H1 (cell line): Measurements from ENCODE around the gene NUAK1. TPM values are rescaled to one million over a fixed set of nuclear protein-coding genes. Genes with fewer than 3 reads are reported as not detected.

Experiments used
- CHD7 ChIP-seq: fragments of 300-600 bp; sonication (generic); IDR thresholded peaks from 2 replicates; pipeline ENCODE4 v1.7.1; 2012; ENCODE audit warnings: low read length, moderate library complexity, mild to moderate bottlenecking, inconsistent platforms; ENCODE audit not compliant: insufficient replicate concordance
- CTBP2 ChIP-seq: IDR thresholded peaks from 2 replicates; pipeline ENCODE4 v1.7.0; 2011; ENCODE audit warnings: borderline replicate concordance, mild to moderate bottlenecking, moderate library complexity, mixed read lengths, low read length; ENCODE audit not compliant: insufficient read depth, insufficient read length
- GTF2F1 ChIP-seq: IDR thresholded peaks from 2 replicates; pipeline ENCODE4 v1.6.1; 2012; ENCODE audit warnings: low read depth, low read length, improper control_type of control experiment, borderline replicate concordance
- RFX5 ChIP-seq: IDR thresholded peaks from 2 replicates; pipeline ENCODE4 v1.6.1; 2011; ENCODE audit warnings: low read depth, low read length, improper control_type of control experiment, borderline replicate concordance
- TAF1 ChIP-seq: IDR thresholded peaks from 2 replicates; pipeline ENCODE4 v1.6.1; 2011; ENCODE audit warnings: mild to moderate bottlenecking, low read depth, low read length
- ZNF274 ChIP-seq: IDR thresholded peaks from 2 replicates; pipeline ENCODE4 v1.7.0; 2012; ENCODE audit warnings: low read length, borderline replicate concordance; ENCODE audit errors: extremely low read depth
- polyA plus RNA-seq, 7 experiments: library from polyadenylated mRNA; depleted of rRNA in 3 of 7; stranded (reverse) in 5 of 7; unstranded in 2 of 7; fragments of >200 nt in 5 of 7; fragments of 200-250 nt in 2 of 7; gene quantifications; 1 replicate in 5 of 7; 2 replicates in 1 of 7; 4 replicates in 1 of 7; pipeline versions ENCODE4 v1.2.1 to v1.2.3, GENCODE V29; 2011 to 2013; ENCODE audit warnings: missing spikeins in 2 of 7, mixed read lengths in 2 of 7
- total RNA-seq: library from RNA; stranded (reverse); fragmentation: NEBNext Ultra II Directional; extraction: Animal tissue kit (Norgen Biotek cat#: 25700); gene quantifications from 2 replicates; pipeline ENCODE4 v1.2.1, GENCODE V29; 2021
- TF ChIP-seq, protein P1 (sequence below): IDR thresholded peaks from 2 replicates; pipeline ENCODE4 v1.6.1; 2011; ENCODE audit warnings: low read depth, mild to moderate bottlenecking, low read length; ENCODE audit not compliant: insufficient read depth

Gene NUAK1
- total and polyA plus RNA-seq, 2 of the 8 experiments (the other 6 are each of a cell fraction or from before 2014, with no cell fraction given) = 6.7 to 18.2 TPM

DNA sequence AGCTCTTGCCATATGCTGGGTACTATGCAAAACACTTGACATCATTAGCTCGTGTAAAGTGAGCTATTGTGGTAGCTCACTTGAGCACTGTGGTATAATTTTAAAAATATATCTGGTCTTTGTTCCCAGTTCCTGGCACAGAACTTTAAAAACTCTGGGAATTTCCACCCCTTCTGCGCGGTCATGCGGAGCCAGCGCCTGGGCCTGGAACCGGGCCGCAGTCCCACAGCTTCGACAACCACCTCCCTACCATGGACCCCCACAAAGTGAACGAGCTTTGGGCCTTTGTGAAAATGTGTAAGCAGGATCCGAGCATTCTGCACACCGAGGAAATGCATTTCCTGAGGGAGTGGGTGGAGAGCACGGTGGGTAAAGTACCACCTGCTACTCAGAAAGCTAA is 123.1 kb downstream of the NUAK1 start (continued):
- TF ChIP-seq CHD7 = no peak
- TF ChIP-seq RFX5 = no peak
- TF ChIP-seq ZNF274 = no peak
- no peak for TF ChIP-seq GTF2F1
- TF ChIP-seq TAF1 = no peak
- TF ChIP-seq, protein P1, sequence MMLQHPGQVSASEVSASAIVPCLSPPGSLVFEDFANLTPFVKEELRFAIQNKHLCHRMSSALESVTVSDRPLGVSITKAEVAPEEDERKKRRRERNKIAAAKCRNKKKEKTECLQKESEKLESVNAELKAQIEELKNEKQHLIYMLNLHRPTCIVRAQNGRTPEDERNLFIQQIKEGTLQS = no peak
- TF ChIP-seq CTBP2 = no peak
